Bone marrow (tissue), 2 donors: ENCODE results near the gene PIGL.

ENCODE experiments used
- DNase-seq, 2 donors: peaks; one replicate each; lab custom pipeline; 2025; lab: John Stamatoyannopoulos, UW

The PIGL gene

GRCh38 chr17:16353317-16354174, 136.5 kb downstream of the PIGL start, which contains the start of gene CENPV:
Gene CENPV, minus strand, starts transcription at chr17:16353469. Its CDS starts 33 bp downstream, at chr17:16353436.
- DNase-seq, result peak in 1 of 2 donors; percentile 32

GRCh38 chr17:16354585-16354984, 137.6 kb downstream of the PIGL start:
- DNase-seq, result no peak

GRCh38 chr17:16358394-16358793, 141.4 kb downstream of the PIGL start:
- no peak for DNase-seq

- no peak for DNase-seq
Observed at GRCh38 chr17:16361874-16362273, 144.9 kb downstream of the PIGL start.

GRCh38 chr17:16363749-16364536, 146.9 kb downstream of the PIGL start:
- peak; percentile 9 to 47 for DNase-seq

- no peak for DNase-seq
Observed at GRCh38 chr17:16364625-16365024, 147.6 kb downstream of the PIGL start.

GRCh38 chr17:16371742-16372141, 154.7 kb downstream of the PIGL start:
- no peak for DNase-seq

- no peak for DNase-seq
Observed at GRCh38 chr17:16374146-16374938, 157.3 kb downstream of the PIGL start.
